ENCODE measurements around the gene ABI3BP.
"Not testable (repeated sequence)": the region's sequence is repeated elsewhere in the genome, so short reads cannot be mapped to it uniquely, and the experiment has no call there.

Gene ABI3BP

GRCh38 chr3:100978011-100978659 is 15.1 kb downstream of the ABI3BP start:
- DNase-seq: no peak

DNA sequence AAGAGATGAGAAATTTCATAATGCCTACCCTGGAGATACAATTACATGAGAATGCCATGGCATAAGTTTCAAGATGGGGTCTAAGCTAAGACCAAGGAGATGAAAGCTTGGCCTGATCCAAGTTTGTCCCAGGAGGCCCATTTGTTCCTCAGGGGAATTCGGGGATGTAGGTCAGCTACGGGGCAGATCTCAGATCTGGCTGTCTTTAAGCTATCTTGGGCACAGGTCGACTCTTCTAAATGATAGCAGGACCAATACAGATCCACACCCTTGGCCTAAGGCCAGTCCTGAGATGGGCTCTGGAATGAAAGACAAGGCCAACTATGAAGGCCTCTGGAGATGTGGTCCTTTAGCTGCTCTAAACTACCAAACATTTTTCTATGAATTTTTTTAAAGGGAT is 16.6 kb downstream of the ABI3BP start:
- DNase-seq: no peak

GRCh38 chr3:100975714-100976113 is 17.5 kb downstream of the ABI3BP start:
- DNase-seq: no peak

DNA sequence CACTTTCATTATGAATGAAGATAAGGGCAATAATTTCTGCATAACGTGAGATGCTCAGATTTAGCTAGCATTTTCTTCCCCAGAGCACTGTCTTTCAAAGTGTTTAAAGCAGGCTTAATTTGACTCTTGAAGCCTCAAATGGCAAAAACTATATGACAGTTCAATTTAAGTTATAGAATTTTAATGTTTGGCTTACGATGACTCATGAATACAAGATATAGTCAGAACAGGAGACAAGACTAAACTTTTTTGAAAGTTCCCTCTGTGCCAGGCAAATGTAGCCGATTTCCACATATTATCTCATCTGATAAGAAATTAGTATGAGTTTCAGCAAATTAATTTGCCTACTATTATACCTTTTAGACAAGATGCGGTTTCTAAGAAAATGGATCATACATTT is 19.6 kb downstream of the ABI3BP start:
- no peak for DNase-seq

DNA sequence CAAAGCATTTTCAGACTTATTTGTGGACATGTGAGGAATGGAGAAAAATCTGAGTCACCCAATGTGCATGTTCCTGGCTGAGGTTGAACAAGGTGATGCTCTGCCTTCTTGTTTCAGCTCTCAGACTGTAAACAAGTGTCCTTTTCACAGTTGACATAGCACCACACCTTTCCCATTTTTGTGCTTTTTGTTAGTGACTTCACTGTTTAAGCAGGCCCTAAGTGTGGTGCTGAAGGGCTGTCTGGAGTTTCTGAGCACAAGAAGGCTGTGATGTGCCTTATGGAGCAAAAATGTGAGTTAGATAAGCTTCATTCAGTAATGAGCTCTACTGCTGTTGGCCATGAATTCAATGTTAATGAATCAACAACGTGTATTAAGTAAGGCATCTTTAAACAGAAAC is 20.4 kb downstream of the ABI3BP start:
- no peak for DNase-seq

GRCh38 chr3:100972301-100972844 is 20.8 kb downstream of the ABI3BP start:
- DNase-seq: no peak

DNA sequence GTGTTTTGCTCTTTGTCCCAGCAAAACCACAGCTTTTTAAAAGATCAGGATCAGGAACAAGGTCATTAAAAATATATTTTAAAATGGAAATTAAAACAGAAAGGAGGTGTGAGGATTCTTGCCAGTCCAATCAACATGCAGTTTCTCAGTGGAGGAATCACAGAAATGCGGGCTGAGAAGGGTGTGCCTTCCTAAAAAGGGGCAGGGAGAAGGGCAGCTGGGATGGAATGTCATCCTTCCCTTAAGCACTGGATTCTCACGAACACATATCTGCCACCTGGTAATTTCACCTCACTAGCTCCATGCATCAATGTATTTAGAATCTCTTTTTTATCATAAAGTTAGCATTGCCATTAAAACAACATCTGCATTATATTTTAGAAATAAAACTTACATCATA is 21.4 kb downstream of the ABI3BP start:
- DNase-seq: no peak

DNA sequence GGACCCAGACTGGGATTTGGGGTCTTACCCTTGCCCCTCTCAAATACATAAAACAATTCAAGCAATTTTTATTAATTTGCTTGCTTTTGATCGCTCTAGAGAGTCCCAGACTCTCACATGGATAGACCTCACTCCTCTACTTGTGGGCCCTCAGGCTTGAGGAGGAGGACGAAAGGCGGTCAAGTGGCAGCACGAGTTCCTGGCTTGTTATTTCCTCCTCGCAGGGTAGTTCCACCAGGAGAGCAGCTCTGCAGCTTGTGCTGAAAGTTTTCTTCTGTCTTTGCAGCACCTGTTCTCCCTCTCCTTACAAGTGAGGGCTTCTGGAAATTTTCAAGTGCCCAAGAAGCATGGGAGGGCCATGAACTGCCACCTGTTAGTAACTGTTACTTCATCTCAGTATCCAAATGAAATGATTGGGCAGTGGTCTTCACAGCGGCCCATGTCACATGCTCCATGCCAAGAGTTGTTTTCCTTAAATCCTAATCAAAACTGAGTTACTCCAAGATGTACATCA is 22.7 kb downstream of the ABI3BP start:
- DNase-seq: no peak

DNA sequence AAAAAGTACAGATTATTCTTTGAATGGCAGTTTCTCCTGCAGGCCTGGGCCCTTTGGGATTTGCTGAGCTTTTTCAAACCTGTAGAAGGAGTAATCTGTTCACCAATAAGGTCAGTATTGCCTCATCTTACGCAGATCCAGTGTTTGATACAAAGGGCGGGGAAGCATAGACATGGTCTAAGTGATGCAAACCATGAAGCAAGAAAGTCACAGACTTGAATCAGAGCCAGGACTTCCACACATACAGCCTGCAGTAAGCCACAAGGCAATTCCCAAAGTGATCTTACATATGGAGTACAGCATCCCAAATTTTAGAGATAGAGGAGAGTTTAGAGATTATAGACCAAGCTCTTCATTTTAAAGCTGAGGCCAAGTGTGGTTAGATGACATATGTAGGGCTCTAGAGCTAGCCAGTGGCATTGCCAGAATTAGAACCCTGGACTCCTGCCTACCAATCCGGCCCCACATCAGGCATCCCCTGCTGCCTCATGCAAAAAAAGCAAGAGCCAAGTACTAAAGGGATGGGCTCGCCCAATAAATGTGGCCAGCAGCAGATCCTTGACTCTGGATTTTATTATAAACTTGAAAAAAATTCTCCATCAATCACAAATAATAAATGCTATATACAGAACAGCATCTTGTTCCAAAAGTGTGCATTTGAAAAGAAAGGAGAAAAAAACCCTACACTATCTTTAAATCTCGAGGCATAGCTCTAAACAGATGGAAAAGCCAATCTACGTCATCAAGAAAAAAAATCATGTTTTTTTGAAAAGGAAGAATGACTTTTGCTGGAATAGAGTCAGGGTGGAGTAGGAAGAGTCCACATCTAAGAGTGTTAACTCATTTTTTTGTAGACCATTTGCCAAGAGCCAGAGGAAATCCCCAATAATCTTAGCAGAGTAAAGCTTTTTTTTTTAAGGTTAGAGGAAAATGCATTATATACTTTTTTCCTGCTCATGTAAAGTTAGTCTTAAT is 24.0 kb downstream of the ABI3BP start:
- no peak for DNase-seq

- no peak for DNase-seq
These were observed 26.4 kb downstream of the ABI3BP start for GRCh38 chr3:100966807-100967206.

- no peak for DNase-seq
These were observed 27.2 kb downstream of the ABI3BP start for GRCh38 chr3:100966049-100966491.

- DNase-seq: no peak
These were observed 30.2 kb downstream of the ABI3BP start for GRCh38 chr3:100963041-100963440.

DNA sequence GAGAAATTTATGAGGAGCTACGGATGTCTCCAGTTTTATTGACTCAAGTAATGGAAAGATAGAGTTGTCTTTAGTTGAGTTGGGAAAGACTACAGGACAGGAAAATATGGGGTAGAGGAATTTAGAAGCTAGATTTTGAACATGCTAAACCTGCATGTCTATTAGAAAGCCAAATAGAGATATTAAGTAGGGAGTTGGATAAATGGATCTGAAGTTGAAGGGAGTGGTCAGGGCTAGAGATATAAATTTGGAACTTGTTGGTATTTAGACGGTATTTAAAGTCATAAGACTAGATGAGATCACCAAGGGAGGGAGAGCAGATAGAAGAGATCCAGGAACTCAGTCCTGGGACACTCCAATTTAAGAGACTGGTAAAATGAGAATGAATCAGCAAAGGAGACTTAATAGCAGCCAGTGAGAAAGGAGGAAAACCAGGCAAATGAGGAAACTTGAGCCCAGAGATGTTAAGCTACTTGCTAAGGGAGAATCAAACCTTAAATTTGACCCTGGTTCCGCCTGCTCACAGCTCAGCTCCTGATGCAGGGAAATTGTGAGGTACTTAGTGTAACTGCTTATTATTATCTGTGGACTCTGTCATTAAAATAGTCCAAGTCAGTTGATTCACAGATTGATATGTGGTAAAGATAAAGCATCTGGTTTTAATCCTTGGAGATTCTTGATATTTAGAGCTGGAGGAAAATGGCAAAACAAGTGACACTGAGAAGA is 35.8 kb downstream of the ABI3BP start:
- no peak for DNase-seq

DNA sequence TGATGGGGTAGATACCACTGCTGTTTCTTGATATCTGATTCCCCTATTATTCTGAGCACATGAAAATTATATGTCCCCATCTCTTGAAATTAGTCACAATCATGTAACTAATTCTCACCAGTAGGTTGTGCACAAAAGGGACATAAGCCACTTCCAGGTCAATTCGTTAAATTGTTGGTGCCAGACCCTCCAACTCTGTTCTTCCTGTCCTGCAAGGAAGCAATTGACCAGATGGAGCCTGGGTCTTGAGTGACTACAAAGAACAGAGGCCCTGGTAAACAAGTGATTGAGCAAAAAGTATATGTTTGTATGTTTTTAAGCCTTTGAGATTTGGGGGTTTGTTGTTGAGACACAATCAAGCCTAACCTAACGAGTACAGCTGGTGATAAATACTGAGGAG is 36.9 kb downstream of the ABI3BP start:
- DNase-seq: no peak

DNA sequence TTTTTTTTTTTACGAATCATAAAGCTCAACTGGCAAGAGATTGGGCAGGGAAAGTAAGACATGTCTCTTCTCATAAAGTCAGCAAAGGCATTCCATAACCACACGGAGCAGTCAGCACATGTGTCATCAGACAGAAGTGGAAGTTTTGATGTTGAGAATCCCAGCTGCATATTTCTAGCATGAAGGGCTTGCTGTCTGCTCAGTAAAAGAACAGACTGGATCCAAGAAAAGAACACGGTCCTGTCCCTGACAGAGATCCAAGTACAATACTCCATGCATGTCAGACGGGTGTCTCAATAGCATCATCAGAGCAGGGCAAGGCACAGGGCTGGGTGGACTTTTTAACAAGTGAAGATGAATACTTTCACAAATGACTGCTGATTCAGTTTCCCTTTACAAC is 38.2 kb downstream of the ABI3BP start:
- no peak for DNase-seq

GRCh38 chr3:100954199-100954935 is 38.9 kb downstream of the ABI3BP start:
- no peak for DNase-seq

GRCh38 chr3:100953103-100953502 is 40.1 kb downstream of the ABI3BP start:
- DNase-seq: no peak

DNA sequence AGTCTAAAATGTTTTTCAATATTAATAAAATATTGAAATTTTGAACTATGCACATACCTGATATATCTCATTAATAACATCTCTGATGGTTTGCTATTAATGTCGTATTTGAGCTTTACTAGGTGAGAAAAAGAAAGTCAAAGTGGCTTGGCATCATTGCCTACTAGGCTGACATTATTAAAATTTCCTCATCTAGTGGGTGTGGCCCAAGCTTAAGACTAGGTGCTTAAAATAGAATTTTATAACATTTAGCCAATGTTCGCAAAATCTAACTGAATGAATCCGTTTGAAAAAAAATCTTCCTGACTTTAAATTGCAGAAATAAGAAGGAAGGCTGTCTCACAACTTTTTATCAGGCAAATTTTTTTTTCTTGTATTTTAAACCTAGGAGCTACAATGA is 46.1 kb downstream of the ABI3BP start:
- no peak for DNase-seq

- DNase-seq: not testable (repeated sequence)
These were observed 47.1 kb downstream of the ABI3BP start for GRCh38 chr3:100946096-100946495.

DNA sequence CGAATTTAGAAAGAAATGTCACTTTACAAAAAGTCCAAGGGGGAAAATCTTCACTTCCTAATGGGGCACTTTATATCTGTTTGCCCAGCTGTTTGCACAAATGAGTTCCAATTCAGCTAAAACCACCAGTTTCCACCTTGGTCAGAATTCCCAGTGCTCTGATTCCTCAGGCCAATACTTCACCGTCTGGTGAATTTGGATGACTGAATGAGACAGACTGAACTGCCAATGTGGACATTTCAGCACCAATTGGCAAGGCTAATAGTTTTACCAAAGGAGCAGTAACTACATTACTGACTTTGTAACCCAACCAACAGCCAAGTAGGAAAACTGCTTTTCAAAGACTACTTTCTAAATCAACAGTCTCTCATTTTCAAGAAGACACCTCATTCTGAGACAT is 51.8 kb downstream of the ABI3BP start:
- DNase-seq: no peak

GRCh38 chr3:100941041-100941440 is 52.2 kb downstream of the ABI3BP start:
- no peak for DNase-seq

DNA sequence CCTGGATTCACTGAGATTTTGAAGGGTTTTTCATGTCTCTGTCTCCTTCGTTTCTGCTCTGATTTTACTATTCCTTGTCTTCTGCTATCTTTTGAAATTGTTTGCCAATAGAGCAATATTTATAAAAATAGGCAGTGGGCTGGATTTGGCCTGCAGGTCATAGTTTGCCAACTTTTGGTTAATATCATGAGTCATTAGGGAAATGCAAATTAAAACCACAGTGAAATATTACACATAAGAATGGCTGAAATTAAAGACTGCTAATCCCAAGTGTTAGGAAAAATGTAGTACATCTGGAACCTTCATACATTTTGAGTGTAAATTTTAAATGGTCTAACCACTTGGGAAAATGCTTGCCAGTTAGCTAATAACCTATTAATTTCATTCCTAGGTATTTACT is 56.3 kb downstream of the ABI3BP start:
- no peak for DNase-seq

All from SHP77 (cell line).